SU-DHL-6 (cell line): ENCODE measurements around the gene DKC1.

Experiments
- CTCF ChIP-seq: fragments of 200-600 bp; sonication (generic); IDR thresholded peaks from one replicate; pipeline ENCODE4 v1.5.1; 2017; ENCODE audit warnings: antibody characterized with exemption, mild to moderate bottlenecking, low read length, moderate library complexity; ENCODE audit not compliant: insufficient read depth, poor library complexity, severe bottlenecking
- EZH2phosphoT487 ChIP-seq: fragments of 200-600 bp; sonication (generic), shearing (Covaris generic); conservative IDR thresholded peaks from 2 replicates; pipeline ENCODE4 v1.6.1; 2018; ENCODE audit warnings: mild to moderate bottlenecking, antibody characterized with exemption, low read length, moderate library complexity, mixed read lengths

- TF ChIP-seq CTCF = no peak
- no peak for TF ChIP-seq EZH2phosphoT487
Measured at GRCh38 chrX:154784149-154784995, 21.7 kb downstream of the DKC1 start.
